ENCODE data around the gene SENP5.
"Not testable (repeated sequence)": the region's sequence is repeated elsewhere in the genome, so short reads cannot be mapped to it uniquely, and the experiment has no call there.

Gene SENP5

DNA sequence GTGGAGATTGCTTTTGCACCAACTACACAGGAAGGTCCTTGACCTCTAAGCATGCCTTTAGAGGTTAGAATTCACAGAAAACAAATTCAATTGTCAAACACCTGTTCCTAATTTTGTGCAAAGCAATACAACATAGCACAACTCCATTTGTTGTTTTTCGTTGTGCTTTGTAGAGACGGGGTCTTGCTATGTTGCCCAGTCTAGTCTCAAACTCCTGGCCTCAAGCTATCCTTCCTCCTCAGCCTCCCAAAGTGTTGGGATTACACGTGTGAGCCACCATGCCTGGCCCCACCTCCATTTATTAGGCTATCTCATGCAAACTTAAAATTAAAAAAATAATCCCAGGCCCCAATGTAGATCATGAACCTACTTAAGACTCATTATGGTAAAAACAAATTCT is 68.6 kb downstream of the SENP5 start:
- in situ Hi-C loops (cut with HindIII; ENCODE audit: low pct_ligation_motif_present, low pct_unique_long_range_greater_than_20kb, low sequenced_read_pairs) = no loop called here
- no peak for DNase-seq

DNA sequence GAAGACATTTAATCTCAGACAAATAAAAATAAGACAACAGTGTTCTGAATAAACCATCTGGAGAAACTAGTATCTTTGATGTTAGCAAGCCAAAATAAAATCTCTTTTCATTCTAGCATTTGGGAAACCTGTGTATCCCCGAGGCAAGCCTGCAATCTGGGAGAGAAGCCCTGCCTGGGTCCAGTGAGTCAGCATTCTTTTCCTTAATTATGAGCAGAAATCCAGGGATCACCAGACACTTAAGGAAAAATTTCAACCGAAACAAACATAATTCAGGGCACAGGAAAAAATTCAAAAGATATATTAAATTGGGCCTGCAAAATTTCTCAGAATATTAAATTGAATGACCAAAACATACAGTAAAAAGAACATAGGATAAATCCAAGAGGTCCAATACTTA is 70.4 kb downstream of the SENP5 start:
- in situ Hi-C loops (cut with HindIII; ENCODE audit: low pct_ligation_motif_present, low pct_unique_long_range_greater_than_20kb, low sequenced_read_pairs) = no loop called here
- DNase-seq = no peak

DNA sequence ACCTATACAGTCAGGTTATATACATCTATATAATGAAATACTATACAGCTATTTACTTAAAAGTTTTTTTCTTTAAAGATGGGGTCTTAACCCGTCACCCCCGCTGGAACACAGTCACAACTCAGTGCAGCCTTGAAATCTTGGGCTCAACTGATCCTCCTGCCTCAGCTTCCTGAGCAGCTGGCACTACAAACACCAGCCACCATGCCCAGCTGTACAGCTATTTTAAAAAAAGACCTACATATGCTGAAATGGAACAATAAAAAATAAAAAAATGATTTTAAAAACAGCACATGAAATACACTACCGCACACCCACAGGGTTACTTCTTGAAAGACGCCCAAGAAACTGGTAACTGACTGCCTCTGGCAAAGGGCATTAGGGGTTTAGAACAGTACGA is 70.9 kb downstream of the SENP5 start:
- DNase-seq = no peak
- in situ Hi-C loops (cut with HindIII; ENCODE audit: low pct_ligation_motif_present, low pct_unique_long_range_greater_than_20kb, low sequenced_read_pairs) = no loop called here

GRCh38 chr3:196941729-196942225 is 74.1 kb downstream of the SENP5 start:
- in situ Hi-C loops (cut with HindIII; ENCODE audit: low pct_ligation_motif_present, low pct_unique_long_range_greater_than_20kb, low sequenced_read_pairs) = no loop called here
- peak; percentile 50 for DNase-seq

- DNase-seq = peak; percentile 96
Measured at GRCh38 chr3:196942226-196942914, 74.7 kb downstream of the SENP5 start, which contains the start of gene NCBP2. Gene NCBP2 (minus strand): TSS chr3:196942528. CDS start chr3:196942503, 25 bp downstream.

GRCh38 chr3:196942915-196943277 is 75.2 kb downstream of the SENP5 start:
- DNase-seq = no peak

More at GRCh38 chr3:196942226-196942914, 74.7 kb downstream of the SENP5 start, which contains the start of gene NCBP2:
- in situ Hi-C loops (cut with HindIII; ENCODE audit: low pct_ligation_motif_present, low pct_unique_long_range_greater_than_20kb, low sequenced_read_pairs) = no loop called here

GRCh38 chr3:196944037-196944790 is 76.5 kb downstream of the SENP5 start:
- DNase-seq; in situ Hi-C loops (cut with HindIII; ENCODE audit: low pct_ligation_motif_present, low pct_unique_long_range_greater_than_20kb, low sequenced_read_pairs): not testable (repeated sequence)

More at GRCh38 chr3:196942915-196943277, 75.2 kb downstream of the SENP5 start:
- in situ Hi-C loops (cut with HindIII; ENCODE audit: low pct_ligation_motif_present, low pct_unique_long_range_greater_than_20kb, low sequenced_read_pairs) = no loop called here

- in situ Hi-C loops (cut with HindIII; ENCODE audit: low pct_ligation_motif_present, low pct_unique_long_range_greater_than_20kb, low sequenced_read_pairs) = no loop called here
- no peak for DNase-seq
Measured at GRCh38 chr3:196947136-196947859, 79.6 kb downstream of the SENP5 start.

GRCh38 chr3:196947860-196948441 is 80.2 kb downstream of the SENP5 start:
- in situ Hi-C loops (cut with HindIII; ENCODE audit: low pct_ligation_motif_present, low pct_unique_long_range_greater_than_20kb, low sequenced_read_pairs) = no loop called here
- no peak for DNase-seq

DNA sequence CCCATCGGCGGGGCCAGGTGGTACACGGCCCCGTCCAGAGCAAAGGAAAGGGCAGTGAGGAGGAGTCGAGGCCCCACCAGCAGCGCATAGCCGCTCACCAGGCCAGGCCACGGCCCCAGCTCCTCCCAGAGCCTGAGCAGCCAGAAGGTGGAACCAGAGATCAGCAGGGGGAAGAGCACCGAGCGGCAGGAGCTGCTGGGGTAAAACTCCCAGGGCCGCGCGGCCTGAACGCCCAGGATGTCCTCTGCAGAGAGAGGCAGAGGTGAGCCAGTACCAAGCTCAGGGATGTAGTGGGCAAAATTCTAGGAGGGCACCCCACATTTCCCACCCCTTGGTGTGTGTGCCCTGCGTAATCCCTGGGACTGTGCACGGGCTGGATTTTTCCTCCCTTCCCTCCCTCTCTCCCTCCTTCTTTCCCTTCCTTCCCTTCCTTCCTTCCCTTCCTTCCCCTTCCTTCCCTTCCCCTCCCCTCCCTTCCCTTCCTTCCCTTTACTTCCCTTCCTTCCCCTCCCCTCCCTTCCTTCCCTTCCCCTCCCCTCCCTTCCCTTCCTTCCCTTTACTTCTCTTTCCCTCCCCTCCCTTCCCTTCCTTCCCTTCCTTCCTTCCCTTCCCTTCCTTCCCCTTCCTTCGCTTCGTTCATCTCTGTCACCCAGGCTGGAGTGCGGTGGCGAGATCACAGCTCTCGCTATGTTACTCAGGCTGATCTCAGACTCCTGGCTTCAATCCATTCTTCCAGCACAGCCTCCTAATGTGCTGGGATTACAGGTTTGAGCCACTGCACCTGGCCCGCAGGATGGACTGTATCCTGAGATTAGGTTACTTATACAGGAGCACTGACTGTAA is 80.9 kb downstream of the SENP5 start:
- no peak for DNase-seq
- in situ Hi-C loops (cut with HindIII; ENCODE audit: low pct_ligation_motif_present, low pct_unique_long_range_greater_than_20kb, low sequenced_read_pairs) = no loop called here

- in situ Hi-C loops (cut with HindIII; ENCODE audit: low pct_ligation_motif_present, low pct_unique_long_range_greater_than_20kb, low sequenced_read_pairs) = no loop called here
- DNase-seq = no peak
Measured at GRCh38 chr3:196949285-196949619, 81.5 kb downstream of the SENP5 start.

GRCh38 chr3:196949750-196950149 is 82.0 kb downstream of the SENP5 start:
- in situ Hi-C loops (cut with HindIII; ENCODE audit: low pct_ligation_motif_present, low pct_unique_long_range_greater_than_20kb, low sequenced_read_pairs) = no loop called here
- no peak for DNase-seq

GRCh38 chr3:196951371-196951770 is 83.7 kb downstream of the SENP5 start:
- in situ Hi-C loops (cut with HindIII; ENCODE audit: low pct_ligation_motif_present, low pct_unique_long_range_greater_than_20kb, low sequenced_read_pairs) = no loop called here

DNA sequence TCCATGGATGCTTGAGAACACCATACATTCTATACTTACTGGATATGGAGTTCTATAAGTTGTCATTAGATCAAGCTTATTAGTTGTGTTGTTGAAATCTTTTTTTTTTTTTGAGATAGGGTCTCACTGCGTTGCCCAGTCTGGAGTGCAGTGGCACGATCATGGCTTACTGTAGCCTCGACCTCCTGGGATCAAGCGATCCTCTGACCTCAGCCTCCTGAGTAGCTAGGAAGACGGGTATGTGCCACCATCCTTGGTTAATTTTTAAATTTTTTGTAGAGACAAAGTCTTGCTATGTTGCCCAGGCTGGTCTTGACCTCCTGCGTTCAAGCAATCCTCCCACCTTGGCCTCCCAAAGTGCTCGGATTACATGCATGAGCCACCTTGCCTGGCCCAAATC is 87.1 kb downstream of the SENP5 start:
- no peak for DNase-seq
- in situ Hi-C loops (cut with HindIII; ENCODE audit: low pct_ligation_motif_present, low pct_unique_long_range_greater_than_20kb, low sequenced_read_pairs) = no loop called here

More at GRCh38 chr3:196951371-196951770, 83.7 kb downstream of the SENP5 start:
- DNase-seq = no peak

GRCh38 chr3:196962108-196962929 is 94.6 kb downstream of the SENP5 start:
- DNase-seq = no peak
- in situ Hi-C loops (cut with HindIII; ENCODE audit: low pct_ligation_motif_present, low pct_unique_long_range_greater_than_20kb, low sequenced_read_pairs) = no loop called here

- in situ Hi-C loops (cut with HindIII; ENCODE audit: low pct_ligation_motif_present, low pct_unique_long_range_greater_than_20kb, low sequenced_read_pairs) = no loop called here
- no peak for DNase-seq
Measured at GRCh38 chr3:196962930-196963630, 95.4 kb downstream of the SENP5 start.

GRCh38 chr3:196963631-196963953 is 95.9 kb downstream of the SENP5 start:
- DNase-seq = no peak
- in situ Hi-C loops (cut with HindIII; ENCODE audit: low pct_ligation_motif_present, low pct_unique_long_range_greater_than_20kb, low sequenced_read_pairs) = no loop called here
